Heart right ventricle (tissue), 16 donors: ENCODE results near the gene ADH7. TPM values are rescaled to one million over a fixed set of nuclear protein-coding genes. Genes with fewer than 3 reads are reported as not detected.

Experiments
- ATAC-seq, 8 donors: fragments of 200-7000 bp; cut with Tn5 transposase; one replicate each; pipeline ENCODE4 v1.9.1; 2020; ENCODE audit warnings: mild to moderate bottlenecking in 8 of 8, moderate library complexity in 8 of 8, moderate number of reproducible peaks in 1 of 8
- DNase-seq, 2 donors: peaks; one replicate each; pipeline ENCODE4 v3.0.0-alpha.2; 2020
- H3K27ac ChIP-seq, 10 donors: fragments of 200-600 bp; sonication (generic) in 2 of 10; one replicate each; pipeline versions ENCODE4 v1.5.0 to v1.8.0; 2020 to 2022; ENCODE audit warnings: mild to moderate bottlenecking in 3 of 10
- H3K27me3 ChIP-seq, 7 donors: fragments of 200-600 bp; one replicate each; pipeline ENCODE4 v1.8.0; 2021 to 2022; ENCODE audit warnings: mild to moderate bottlenecking in 2 of 7
- H3K36me3 ChIP-seq, 9 donors: fragments of 200-600 bp; sonication (generic) in 1 of 9; one replicate each; pipeline versions ENCODE4 v1.5.0 to v1.8.0; 2020 to 2022; ENCODE audit warnings: mild to moderate bottlenecking in 2 of 9
- H3K4me1 ChIP-seq, 9 donors: fragments of 200-600 bp; sonication (generic) in 1 of 9; one replicate each; pipeline versions ENCODE4 v1.5.0 to v1.8.0; 2020 to 2022; ENCODE audit warnings: mild to moderate bottlenecking in 4 of 9
- H3K4me3 ChIP-seq, 10 donors: fragments of 200-600 bp; sonication (generic) in 2 of 10; one replicate each; pipeline versions ENCODE4 v1.5.0 to v1.8.0; 2020 to 2022; ENCODE audit warnings: mild to moderate bottlenecking in 7 of 10, moderate library complexity in 2 of 10
- H3K9me3 ChIP-seq, 11 donors: fragments of 200-600 bp in 10 of 11; sonication (generic) in 2 of 11; one replicate each; pipeline versions ENCODE4 v1.5.0 to v1.8.0; 2013 to 2022; ENCODE audit warnings: mild to moderate bottlenecking in 2 of 11, control low read depth in 1 of 11, moderate library complexity in 1 of 11
- CTCF ChIP-seq, 9 donors: fragments of 200-600 bp; sonication (generic) in 2 of 9; IDR thresholded peaks; one replicate each; pipeline versions ENCODE4 v1.5.0 to v1.8.0; 2021 to 2022; ENCODE audit warnings: antibody characterized with exemption in 9 of 9, mild to moderate bottlenecking in 5 of 9, moderate library complexity in 1 of 9
- WGBS, 2 donors: extraction: QIAGEN DNeasy Blood & Tissue Kit; methylation state at CpG; one replicate each; pipeline ENCODE4 v1.1.7; 2013; ENCODE audit warnings: inconsistent platforms in 1 of 2; 5-methylcytosine and 5-hydroxymethylcytosine counted together
- intact Hi-C, 10 donors: fragments of 100-400 bp; cut with DNase I; formaldehyde crosslinking; loops; one replicate each; pipeline versions ENCODE4 v1.11.1 to v1.14.2; 2022
- polyA plus RNA-seq, 2 donors: library from polyadenylated mRNA; stranded (reverse); fragments of 200-250 nt; gene quantifications; one replicate each; pipeline ENCODE4 v1.2.3, GENCODE V29; 2013
- total RNA-seq, 10 donors: library from RNA; stranded (reverse); fragmentation: NEBNext Ultra II Directional in 3 of 10; extraction: Animal tissue kit (Norgen Biotek cat#: 25700) in 3 of 10; gene quantifications; one replicate each; pipeline versions ENCODE4 v1.2.1 to v1.2.4, GENCODE V29; 2021 to 2023
- donor health status: Arrhythmogenic right ventricular cardiomyopathy.
- donor health status: ischemic (EF 13 %, LVEDD 7.1; RV severe dilation, severe dysfunction).
- donor health status: healthy with polysubstance abuse.
- donor health status: DM: no; HTN: yes; CAD: no.
- donor health status: DM: no; HTN: no; CAD: no.
- donor health status: ischemic (EF 25% LVEDD 6.9; RV normal size, moderate dysfunction).
- donor health status: ischemic (EF 25% LVEDD 5.7; RV mildly dilated, moderate dysfunction).
- donor health status: healthy.
- donor health status: DM: yes; HTN: yes; CAD: no.
- donor health status: Ischemic cardiomyopathy.
- donor health status: ischemic (EF 35%, LVEDD 5.7; RV mildly dilated, moderate dysfunction).
- donor health status: nonischemic (EF 11% LVEDD 7.7; RV severe dilation, severe dysfunction).
- donor health status: DM: yes; HTN: yes; CAD: no.
- donor health status: PGD.
- donor health status: ischemic (EF 29% LVEDD 5.4; RV normal size, mild dysfunction).
- donor health status: nonischemic (EF 23%, LVEDD 6.1; RV moderate dilation, normal function).

Gene ADH7
- total and polyA plus RNA-seq, 12 donors, result 0.04 TPM; not detected in 11

- intact Hi-C loops, result no loop called here
- 64 to 75% methylated on average over 4 of the region's 4 CpGs for WGBS, 2 donors
- H3K36me3 ChIP-seq, result no peaks in the 10 kb centered on the region
- H3K4me3 ChIP-seq, result no peak overlapping the region
- DNase-seq (no peak), ATAC-seq (no peak)
- no peaks in the 10 kb centered on the region for H3K9me3 ChIP-seq
- H3K27me3 ChIP-seq, result no peaks in the 10 kb centered on the region
- peak overlapping the region in 1 of 10 donors; percentile 23 for H3K27ac ChIP-seq
- no peak for TF ChIP-seq CTCF (IDR thresholded peaks at IDR 0.05)
- H3K4me1 ChIP-seq, result peaks cover 0 to under 1% (median 0%) of the 10 kb centered on the region in 9 donors
These were observed 22.0 kb downstream of the ADH7 start for GRCh38 chr4:99413140-99413539.

- Histone ChIP-seq H3K27me3 (no peaks in the 10 kb centered on the region), H3K4me3 (no peak overlapping the region), H3K36me3 (no peaks in the 10 kb centered on the region), H3K4me1 (peaks cover 0 to 5% (median 0%) of the 10 kb centered on the region in 9 donors), H3K27ac (no peak overlapping the region), H3K9me3 (no peaks in the 10 kb centered on the region)
- DNase-seq (no peak), ATAC-seq (no peak)
- intact Hi-C loops, result no loop called here
- TF ChIP-seq CTCF (IDR thresholded peaks at IDR 0.05), result no peak
These were observed 24.1 kb downstream of the ADH7 start for GRCh38 chr4:99411041-99411440.

- ATAC-seq, result no peak
- TF ChIP-seq CTCF (IDR thresholded peaks at IDR 0.05), result no peak
- no peak for DNase-seq
- H3K9me3 ChIP-seq, result no peaks in the 10 kb centered on the region
- H3K27ac ChIP-seq, result no peak overlapping the region
- H3K4me1 ChIP-seq, result peaks cover 0 to 10% (median 3%) of the 10 kb centered on the region in 9 donors
- intact Hi-C loops, result no loop called here
- no peak overlapping the region for H3K4me3 ChIP-seq
- H3K36me3 ChIP-seq, result no peaks in the 10 kb centered on the region
- 89% methylated on average over 5 of the region's 5 CpGs for WGBS, 2 donors
- no peaks in the 10 kb centered on the region for H3K27me3 ChIP-seq
These were observed 25.1 kb downstream of the ADH7 start for GRCh38 chr4:99410075-99410474.

- intact Hi-C loops, result loop anchor here in 9 of 10 donors (5.0 to 10.0 kb wide), 11 partner anchors 204 to 941 kb away; partner anchors contain the start of gene METAP1 (in 1 of the 9)
- ATAC-seq, result peak in 1 of 8 donors; percentile 19
- Histone ChIP-seq H3K27me3 (no peaks in the 10 kb centered on the region), H3K36me3 (no peaks in the 10 kb centered on the region), H3K27ac (no peak overlapping the region), H3K4me3 (no peak overlapping the region), H3K4me1 (peaks cover 0 to 15% (median 8%) of the 10 kb centered on the region in 9 donors), H3K9me3 (no peaks in the 10 kb centered on the region)
- no peak for DNase-seq
- TF ChIP-seq CTCF (IDR thresholded peaks at IDR 0.05), result no peak
These were observed 26.8 kb downstream of the ADH7 start for GRCh38 chr4:99408346-99408745.
